Testis (tissue), 3 donors: ENCODE data around the gene ACTA1. TPM values are rescaled to one million over a fixed set of nuclear protein-coding genes. Genes with fewer than 3 reads are reported as not detected.

Experiments
- DNase-seq: peaks from one replicate; pipeline ENCODE4 v3.0.0-alpha.2; 2019
- H3K27ac ChIP-seq, 2 donors: fragments of 200-600 bp; sonication (generic); one replicate each; pipeline ENCODE4 v1.5.1; 2019
- H3K27me3 ChIP-seq: fragments of 200-600 bp; sonication (generic); one replicate; pipeline ENCODE4 v1.5.1; 2019
- H3K36me3 ChIP-seq: fragments of 200-600 bp; sonication (generic); one replicate; pipeline ENCODE4 v1.5.1; 2017; ENCODE audit warnings: low read depth; ENCODE audit errors: missing control alignments
- H3K4me1 ChIP-seq: fragments of 200-600 bp; sonication (generic); one replicate; pipeline ENCODE4 v1.5.1; 2019
- H3K4me3 ChIP-seq, 2 donors: fragments of 200-600 bp; sonication (generic); one replicate each; pipeline ENCODE4 v1.5.1; 2017 to 2019
- H3K9me3 ChIP-seq: fragments of 200-600 bp; sonication (generic); one replicate; pipeline ENCODE4 v1.5.1; 2017
- CTCF ChIP-seq, 3 experiments: fragments of 450-650 bp in 2 of 3; fragments of 200-600 bp in 1 of 3; sonication (generic) in 1 of 3; IDR thresholded peaks; one replicate each; pipeline ENCODE4 v1.5.1; 2016 to 2019; ENCODE audit warnings: antibody characterized with exemption in 3 of 3, mild to moderate bottlenecking in 2 of 3, moderate library complexity in 1 of 3
- POLR2A ChIP-seq: fragments of 450-650 bp; IDR thresholded peaks from one replicate; pipeline ENCODE4 v1.6.1; 2017; ENCODE audit warnings: antibody characterized with exemption, mild to moderate bottlenecking, moderate library complexity
- WGBS, 2 donors: methylation state at CpG; one replicate each; pipeline ENCODE4 v1.1.5; 2018; 5-methylcytosine and 5-hydroxymethylcytosine counted together
- intact Hi-C: fragments of 100-400 bp; cut with DNase I; formaldehyde crosslinking; loops from one replicate; pipeline ENCODE4 v1.15.1; 2023; ENCODE audit warnings: low total_unique reads
- polyA plus RNA-seq: library from polyadenylated mRNA; stranded (reverse); fragments of 350-450 nt; fragmentation: Illumina TruSeq; extraction: RNeasy Lipid Tissue Mini Kit (QIAGEN cat#74804); gene quantifications from one replicate; pipeline ENCODE4 v1.2.3, GENCODE V29; 2014; ENCODE audit warnings: low read depth, low replicate concordance; ENCODE audit not compliant: insufficient read depth
- total RNA-seq, 2 donors: library from RNA; depleted of rRNA; stranded (reverse); fragments of >200 nt; gene quantifications; one replicate each; pipeline ENCODE4 v1.2.3, GENCODE V29; 2016

Gene ACTA1
- total and polyA plus RNA-seq, 3 donors from 2014 or later, result 0.94 to 136 (median 1.2) TPM

DNA sequence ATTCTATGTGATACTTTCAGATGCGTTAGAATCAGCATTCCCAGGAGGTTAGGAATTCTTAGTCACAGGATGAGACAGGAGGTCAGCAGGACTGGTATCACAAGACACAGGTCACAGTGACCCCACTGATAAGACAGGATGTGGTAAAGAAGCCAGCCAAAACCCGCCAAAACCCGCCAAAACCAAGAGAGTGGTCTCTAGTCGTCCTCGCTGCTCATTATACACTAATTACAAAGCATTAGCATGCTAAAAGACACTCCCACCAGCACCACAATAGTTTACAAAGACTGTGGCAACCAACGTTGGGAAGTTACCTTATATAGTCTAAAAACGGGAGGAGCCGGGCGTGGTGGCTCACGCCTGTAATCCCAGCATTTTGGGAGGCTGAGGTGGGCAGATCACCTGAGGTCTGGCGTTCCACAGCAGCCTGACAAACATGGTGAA is 13.9 kb upstream of the ACTA1 start:
- intact Hi-C loops, result no loop called here
- no peak for DNase-seq
- WGBS, 2 donors, result 85% methylated on average over 11 of the region's 11 CpGs

GRCh38 chr1:229445828-229446227 is 11.9 kb upstream of the ACTA1 start:
- 95 to 98% methylated on average over 4 of the region's 4 CpGs for WGBS, 2 donors
- H3K4me1 ChIP-seq, result no peaks in the 10 kb centered on the region
- TF ChIP-seq POLR2A (no peak), CTCF (IDR thresholded peaks at IDR 0.05) (no peak)
- no peak overlapping the region for H3K27ac ChIP-seq
- H3K36me3 ChIP-seq, result no peaks in the 10 kb centered on the region
- no peaks in the 10 kb centered on the region for H3K9me3 ChIP-seq
- no peak for DNase-seq
- H3K4me3 ChIP-seq, result no peak overlapping the region
- no peaks in the 10 kb centered on the region for H3K27me3 ChIP-seq
- intact Hi-C loops, result no loop called here

More for the DNA sequence above, 13.9 kb upstream of the ACTA1 start:
- Histone ChIP-seq H3K9me3 (no peaks in the 10 kb centered on the region), H3K4me3 (no peak overlapping the region), H3K27ac (peak overlapping the region in 1 of 2 donors; percentile 27), H3K4me1 (no peaks in the 10 kb centered on the region), H3K27me3 (no peaks in the 10 kb centered on the region), H3K36me3 (no peaks in the 10 kb centered on the region)
- TF ChIP-seq CTCF (IDR thresholded peaks at IDR 0.05) (no peak), POLR2A (no peak)

GRCh38 chr1:229440851-229441537 is 7.1 kb upstream of the ACTA1 start:
- Histone ChIP-seq H3K27ac (no peak overlapping the region), H3K36me3 (no peaks in the 10 kb centered on the region), H3K27me3 (no peaks in the 10 kb centered on the region), H3K9me3 (no peaks in the 10 kb centered on the region), H3K4me1 (no peaks in the 10 kb centered on the region), H3K4me3 (no peak overlapping the region)
- WGBS, 2 donors, result 62 to 75% methylated on average over 5 of the region's 5 CpGs
- intact Hi-C loops, result no loop called here
- TF ChIP-seq POLR2A, result no peak
- no peak for TF ChIP-seq CTCF (IDR thresholded peaks at IDR 0.05)
- no peak for DNase-seq

GRCh38 chr1:229438021-229438420 is 4.1 kb upstream of the ACTA1 start:
- peaks cover under 1% of the 10 kb centered on the region for H3K4me1 ChIP-seq
- DNase-seq, result no peak
- H3K9me3 ChIP-seq, result no peaks in the 10 kb centered on the region
- no peak overlapping the region for H3K4me3 ChIP-seq
- no peak for TF ChIP-seq POLR2A
- TF ChIP-seq CTCF (IDR thresholded peaks at IDR 0.05), result no peak
- no peaks in the 10 kb centered on the region for H3K36me3 ChIP-seq
- WGBS, 2 donors, result 87 to 95% methylated on average over 3 of the region's 3 CpGs
- intact Hi-C loops, result no loop called here
- no peaks in the 10 kb centered on the region for H3K27me3 ChIP-seq
- no peak overlapping the region for H3K27ac ChIP-seq

DNA sequence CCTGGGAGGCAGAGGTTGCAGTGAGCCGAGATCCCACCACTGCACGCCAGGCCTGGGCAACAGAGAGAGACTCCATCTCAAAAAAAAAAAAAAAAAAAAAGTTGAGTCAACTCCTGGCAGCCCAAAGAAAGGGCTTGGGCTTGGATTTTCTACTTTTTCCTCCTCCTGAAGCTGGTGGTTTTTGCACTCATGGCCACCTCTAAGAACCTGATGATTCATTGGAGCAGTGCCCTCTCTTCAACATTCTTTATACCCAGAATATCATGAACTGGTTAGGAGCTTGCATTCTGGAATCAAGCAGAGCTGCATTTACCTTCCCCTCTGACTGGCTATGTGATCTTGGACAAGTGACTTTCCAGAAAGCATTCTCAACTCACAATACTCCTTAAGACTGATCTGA is 3.5 kb upstream of the ACTA1 start:
- Histone ChIP-seq H3K9me3 (no peaks in the 10 kb centered on the region), H3K4me1 (peaks cover 6% of the 10 kb centered on the region), H3K36me3 (no peaks in the 10 kb centered on the region), H3K27ac (no peak overlapping the region), H3K4me3 (no peak overlapping the region), H3K27me3 (no peaks in the 10 kb centered on the region)
- DNase-seq, result no peak
- no peak for TF ChIP-seq CTCF (IDR thresholded peaks at IDR 0.05)
- TF ChIP-seq POLR2A, result no peak
- WGBS, 2 donors, result 89 to 96% methylated on average over 2 of the region's 2 CpGs
- intact Hi-C loops, result no loop called here
